T-helper 1 cell treated with Interleukin-12 subunit alpha and Interleukin-12 subunit beta and Interleukin-4 antibody, amounts not matched to agents 30 μg/mL and 1 μg/mL, for 36 hours (primary cell): Measurements from ENCODE around the gene FABP2.
"Not testable (repeated sequence)": the region's sequence is repeated elsewhere in the genome, so short reads cannot be mapped to it uniquely, and the experiment has no call there.

Experiments
- H3K27ac Mint-ChIP-seq: one replicate; pipeline ENCODE4 v1.8.0; 2021; ENCODE audit warnings: mild to moderate bottlenecking, mixed read lengths
- H3K27me3 Mint-ChIP-seq: one replicate; pipeline ENCODE4 v1.8.0; 2021; ENCODE audit warnings: low read depth, mixed read lengths
- H3K36me3 Mint-ChIP-seq: one replicate; pipeline ENCODE4 v1.8.0; 2021; ENCODE audit warnings: low read depth, mixed read lengths
- H3K4me1 Mint-ChIP-seq: one replicate; pipeline ENCODE4 v1.8.0; 2021; ENCODE audit warnings: low read depth, mixed read lengths
- H3K4me3 Mint-ChIP-seq: one replicate; pipeline ENCODE4 v1.8.0; 2021; ENCODE audit warnings: mild to moderate bottlenecking, moderate library complexity, mixed read lengths
- H3K9me3 Mint-ChIP-seq: one replicate; pipeline ENCODE4 v1.8.0; 2021; ENCODE audit warnings: mixed read lengths

The FABP2 gene

DNA sequence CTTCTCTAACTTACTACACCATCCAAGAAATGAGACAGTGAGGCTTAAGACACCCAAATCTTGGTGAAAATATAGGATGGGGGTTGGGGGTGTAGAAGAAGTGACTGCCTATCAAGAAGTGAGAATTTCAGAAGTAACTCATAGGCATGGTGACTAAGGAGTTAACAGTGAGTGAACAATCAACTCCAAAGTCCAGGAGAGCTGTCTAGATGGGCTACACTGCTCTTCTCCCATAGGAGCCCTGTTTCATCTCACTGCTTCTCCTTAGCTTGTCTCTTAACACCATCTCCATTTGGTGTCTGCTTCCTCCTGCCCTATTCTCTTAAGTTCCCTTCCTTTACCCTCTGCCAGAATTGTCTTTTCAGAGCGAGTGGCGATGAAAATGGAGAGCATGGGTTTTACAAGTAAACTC is 22.7 kb downstream of the FABP2 start:
- peaks cover 36% of the 10 kb centered on the region for H3K4me1 Mint-ChIP-seq
- peaks cover 26% of the 10 kb centered on the region for H3K36me3 Mint-ChIP-seq
- H3K4me3 Mint-ChIP-seq = peak overlapping the region; percentile 90
- peak overlapping the region; percentile 99 for H3K27ac Mint-ChIP-seq
- H3K27me3 Mint-ChIP-seq = no peaks in the 10 kb centered on the region
- H3K9me3 Mint-ChIP-seq = peaks cover 3% of the 10 kb centered on the region

GRCh38 chr4:119297795-119298194 is 24.1 kb downstream of the FABP2 start:
- Mint-ChIP-seq H3K4me3 (peak overlapping the region; percentile 90), H3K27ac (no peak overlapping the region), H3K27me3 (no peaks in the 10 kb centered on the region), H3K4me1 (peaks cover 36% of the 10 kb centered on the region), H3K9me3 (no peaks in the 10 kb centered on the region), H3K36me3 (peaks cover 23% of the 10 kb centered on the region)

DNA sequence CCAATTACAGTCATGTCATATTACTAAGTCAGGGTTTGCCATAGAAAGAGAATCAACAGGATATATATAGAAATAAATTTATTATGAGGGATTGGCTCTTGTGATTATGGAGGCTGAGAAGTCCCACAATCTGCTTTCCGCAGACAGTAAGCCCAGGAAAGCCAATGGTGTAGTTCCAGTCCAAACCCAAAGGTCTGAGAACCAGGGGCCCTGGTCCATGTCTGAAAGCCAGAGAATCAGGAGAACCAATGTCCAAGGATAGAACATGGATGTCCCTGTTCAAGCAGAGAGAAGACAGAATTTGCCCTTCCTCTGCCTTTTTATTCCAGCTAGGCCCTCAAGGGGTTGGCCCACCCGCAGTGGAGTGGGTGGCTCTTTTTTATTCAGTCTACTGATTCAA is 25.6 kb downstream of the FABP2 start:
- H3K4me1 Mint-ChIP-seq = peaks cover 29% of the 10 kb centered on the region
- no peaks in the 10 kb centered on the region for H3K27me3 Mint-ChIP-seq
- H3K9me3 Mint-ChIP-seq = no peaks in the 10 kb centered on the region
- H3K27ac Mint-ChIP-seq = no peak overlapping the region
- peaks cover 23% of the 10 kb centered on the region for H3K36me3 Mint-ChIP-seq
- H3K4me3 Mint-ChIP-seq = no peak overlapping the region

DNA sequence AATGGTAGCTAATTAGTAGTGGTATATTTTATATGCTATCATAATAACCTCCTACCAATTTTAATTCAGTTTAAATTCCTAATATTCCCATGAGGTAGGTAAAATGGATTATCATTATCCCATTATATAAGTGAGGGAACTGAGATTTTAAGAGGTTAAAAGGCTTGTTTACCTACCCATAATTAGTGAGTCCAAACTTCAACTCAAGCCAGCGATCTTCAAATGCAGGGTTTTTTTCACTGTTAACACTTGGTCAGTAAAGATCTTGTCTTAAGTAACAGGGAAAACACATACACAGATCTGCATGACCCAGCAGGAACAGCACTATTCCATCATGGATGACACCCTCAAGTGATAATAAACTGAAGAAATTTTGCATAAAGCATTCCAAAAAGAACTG is 31.3 kb downstream of the FABP2 start:
- no peak overlapping the region for H3K27ac Mint-ChIP-seq

DNA sequence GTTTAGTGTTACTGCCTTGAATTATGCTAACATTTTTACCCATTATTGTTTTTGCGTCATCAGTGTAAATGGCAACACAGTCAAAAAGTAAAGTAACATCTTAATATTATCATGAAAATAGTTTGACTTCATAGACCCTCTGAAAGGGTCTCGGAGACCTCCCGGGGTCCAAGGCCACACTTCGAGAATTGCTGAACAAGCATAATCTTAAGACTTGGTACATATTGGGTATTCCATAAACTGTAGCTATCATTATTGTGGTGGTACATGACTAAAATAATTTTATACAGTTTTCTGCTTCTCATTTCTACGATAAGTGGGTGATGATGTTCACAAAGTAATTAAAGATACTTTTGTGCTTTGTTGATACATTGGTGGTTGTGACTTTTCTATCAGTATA is 32.6 kb downstream of the FABP2 start:
- peaks cover 2% of the 10 kb centered on the region for H3K36me3 Mint-ChIP-seq
- peaks cover 4% of the 10 kb centered on the region for H3K4me1 Mint-ChIP-seq
- no peaks in the 10 kb centered on the region for H3K27me3 Mint-ChIP-seq
- no peaks in the 10 kb centered on the region for H3K9me3 Mint-ChIP-seq
- H3K27ac Mint-ChIP-seq = no peak overlapping the region
- H3K4me3 Mint-ChIP-seq = no peak overlapping the region

More for the DNA sequence above, 31.3 kb downstream of the FABP2 start:
- Mint-ChIP-seq H3K36me3 (no peaks in the 10 kb centered on the region), H3K9me3 (no peaks in the 10 kb centered on the region), H3K4me1 (no peaks in the 10 kb centered on the region), H3K4me3 (no peak overlapping the region), H3K27me3 (no peaks in the 10 kb centered on the region)

- H3K27ac Mint-ChIP-seq = no peak overlapping the region
- peaks cover 2% of the 10 kb centered on the region for H3K36me3 Mint-ChIP-seq
- no peaks in the 10 kb centered on the region for H3K27me3 Mint-ChIP-seq
- H3K9me3 Mint-ChIP-seq = no peaks in the 10 kb centered on the region
- H3K4me3 Mint-ChIP-seq = no peak overlapping the region
- peaks cover 6% of the 10 kb centered on the region for H3K4me1 Mint-ChIP-seq
Observed at GRCh38 chr4:119286377-119287002, 35.4 kb downstream of the FABP2 start.

GRCh38 chr4:119284876-119285780 is 36.8 kb downstream of the FABP2 start:
- Mint-ChIP-seq H3K4me3 (peak overlapping the region; percentile 76), H3K36me3 (peaks cover 5% of the 10 kb centered on the region), H3K9me3 (peaks cover under 1% of the 10 kb centered on the region), H3K27ac (peak overlapping the region; percentile 59), H3K27me3 (no peaks in the 10 kb centered on the region), H3K4me1 (peaks cover 6% of the 10 kb centered on the region)

DNA sequence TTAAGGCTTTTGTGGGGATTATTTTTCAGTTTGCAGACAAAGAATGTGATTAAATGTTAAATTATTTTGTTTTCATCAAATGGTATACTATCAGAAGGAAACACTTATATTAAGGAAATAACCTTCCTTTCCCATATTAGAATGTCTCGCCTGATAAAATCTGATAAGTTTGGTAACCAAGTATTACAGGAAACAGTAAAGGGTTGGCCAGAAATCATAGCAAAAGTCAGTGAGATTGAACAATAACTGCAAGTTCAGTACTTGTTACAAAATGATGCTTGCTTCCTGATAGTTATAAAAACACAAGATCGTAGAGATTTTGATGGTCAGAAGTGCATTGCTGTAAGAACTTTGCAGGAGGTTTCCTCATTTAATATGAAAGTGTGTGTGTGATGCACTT is 40.5 kb downstream of the FABP2 start:
- peaks cover 4% of the 10 kb centered on the region for H3K9me3 Mint-ChIP-seq
- H3K27me3 Mint-ChIP-seq = no peaks in the 10 kb centered on the region
- H3K4me1 Mint-ChIP-seq = peaks cover 6% of the 10 kb centered on the region
- no peak overlapping the region for H3K27ac Mint-ChIP-seq
- H3K4me3 Mint-ChIP-seq = no peak overlapping the region
- H3K36me3 Mint-ChIP-seq = peaks cover 9% of the 10 kb centered on the region

DNA sequence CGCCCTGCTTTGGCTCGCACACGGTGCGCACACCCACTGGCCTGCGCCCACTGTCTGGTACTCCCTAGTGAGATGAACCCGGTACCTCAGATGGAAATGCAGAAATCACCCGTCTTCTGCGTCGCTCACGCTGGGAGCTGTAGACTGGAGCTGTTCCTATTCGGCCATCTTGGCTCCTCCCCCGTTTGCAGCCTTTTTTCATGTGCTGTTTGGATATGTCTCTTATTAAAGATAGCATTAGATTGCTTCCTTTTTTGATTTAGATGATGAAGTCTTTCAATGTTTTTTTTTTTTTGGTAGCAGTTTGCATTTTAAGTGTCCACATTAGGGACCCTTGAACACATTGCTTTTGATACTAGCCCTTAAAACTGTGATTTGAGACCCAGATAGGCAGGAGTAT is 42.0 kb downstream of the FABP2 start:
- H3K4me1 Mint-ChIP-seq, H3K4me3 Mint-ChIP-seq, H3K27ac Mint-ChIP-seq, H3K27me3 Mint-ChIP-seq, H3K36me3 Mint-ChIP-seq, H3K9me3 Mint-ChIP-seq: not testable (repeated sequence)

- H3K9me3 Mint-ChIP-seq, H3K4me3 Mint-ChIP-seq, H3K27me3 Mint-ChIP-seq, H3K27ac Mint-ChIP-seq, H3K36me3 Mint-ChIP-seq, H3K4me1 Mint-ChIP-seq: not testable (repeated sequence)
Observed at GRCh38 chr4:119279541-119279940, 42.4 kb downstream of the FABP2 start.

- H3K4me1 Mint-ChIP-seq = no peaks in the 10 kb centered on the region
Observed at GRCh38 chr4:119271361-119272085, 50.4 kb downstream of the FABP2 start.

DNA sequence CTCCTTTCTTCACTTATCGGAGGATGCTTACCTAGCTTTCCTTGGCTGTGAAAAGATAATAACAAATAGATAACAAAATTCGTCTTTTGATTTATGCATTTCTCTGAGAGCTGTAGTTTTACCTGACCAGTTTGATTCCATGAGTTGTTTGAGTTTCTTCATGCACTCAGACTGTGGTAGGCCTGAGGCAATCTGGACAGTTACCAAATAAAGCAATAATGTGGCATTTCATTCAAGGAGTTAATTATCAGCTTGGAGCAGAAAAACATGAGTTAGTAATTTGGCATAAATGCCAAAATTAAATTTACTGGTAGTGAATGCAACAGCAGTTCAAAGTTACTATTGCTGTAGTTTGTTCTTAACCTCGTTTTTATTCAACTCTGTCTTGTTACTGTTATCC is 53.5 kb downstream of the FABP2 start:
- Mint-ChIP-seq H3K4me1 (peaks cover 2% of the 10 kb centered on the region), H3K27me3 (no peaks in the 10 kb centered on the region), H3K4me3 (no peak overlapping the region), H3K9me3 (peaks cover 13% of the 10 kb centered on the region), H3K36me3 (peaks cover 26% of the 10 kb centered on the region), H3K27ac (no peak overlapping the region)

More at GRCh38 chr4:119271361-119272085, 50.4 kb downstream of the FABP2 start:
- peaks cover 15% of the 10 kb centered on the region for H3K36me3 Mint-ChIP-seq
- no peak overlapping the region for H3K4me3 Mint-ChIP-seq
- H3K27ac Mint-ChIP-seq = no peak overlapping the region
- H3K27me3 Mint-ChIP-seq = no peaks in the 10 kb centered on the region
- peaks cover 4% of the 10 kb centered on the region for H3K9me3 Mint-ChIP-seq
